Kasumi-1 (cell line): ENCODE data around the gene BEX3.
"Not testable (repeated sequence)": the region's sequence is repeated elsewhere in the genome, so short reads cannot be mapped to it uniquely, and the experiment has no call there.

Experiments used
- DNase-seq, 2 experiments: peaks; one replicate each; lab custom pipeline; 2025; lab: John Stamatoyannopoulos, UW

BEX3 gene

DNA sequence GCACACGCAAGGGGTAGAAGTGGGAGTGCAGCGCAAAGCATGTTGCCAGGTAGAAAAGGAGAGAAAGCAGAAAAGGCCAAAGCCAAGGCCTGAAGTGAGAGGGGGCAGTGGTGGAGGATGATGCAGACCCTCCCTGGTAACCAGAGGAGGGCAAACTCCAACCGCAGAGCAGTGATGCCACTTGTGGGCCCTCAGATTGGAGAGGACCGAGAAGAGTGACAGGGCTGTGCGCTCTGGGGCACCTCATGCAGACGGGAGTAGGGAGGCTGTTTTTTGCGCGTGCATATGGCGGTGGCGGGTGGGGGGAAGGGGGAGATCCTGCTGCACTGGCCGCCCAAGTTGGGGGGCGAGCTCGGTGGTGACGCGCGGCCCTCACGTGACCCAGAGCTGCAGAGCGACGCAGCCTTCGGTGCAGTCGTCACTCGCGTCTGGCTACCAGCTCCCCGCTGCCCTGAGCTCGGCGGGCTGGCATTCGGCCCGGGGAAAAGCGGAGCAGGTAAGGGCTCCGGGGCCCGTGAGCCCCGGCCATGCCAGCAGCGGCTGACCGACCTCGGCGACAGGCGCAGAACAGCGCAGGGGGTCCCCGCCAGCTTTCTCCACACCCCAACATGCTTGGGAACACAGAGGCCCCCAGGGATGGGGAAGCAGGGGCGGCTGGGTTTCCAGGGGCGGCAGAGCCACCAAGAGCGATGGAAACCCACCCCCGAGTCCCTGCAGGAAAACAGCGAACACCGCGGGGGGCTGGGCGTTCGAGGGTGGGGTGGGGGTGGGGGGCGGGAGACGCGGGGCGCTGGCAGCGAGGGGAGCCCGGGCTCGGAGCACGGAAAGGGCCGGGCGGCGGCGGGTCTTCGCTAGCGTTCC lies at the start of gene BEX3:
Gene BEX3 (plus strand): TSS at position 421 of the 861 bp plus-strand sequence. CDS start 984 bp downstream, outside the sequence.
- DNase-seq: no peak

DNA sequence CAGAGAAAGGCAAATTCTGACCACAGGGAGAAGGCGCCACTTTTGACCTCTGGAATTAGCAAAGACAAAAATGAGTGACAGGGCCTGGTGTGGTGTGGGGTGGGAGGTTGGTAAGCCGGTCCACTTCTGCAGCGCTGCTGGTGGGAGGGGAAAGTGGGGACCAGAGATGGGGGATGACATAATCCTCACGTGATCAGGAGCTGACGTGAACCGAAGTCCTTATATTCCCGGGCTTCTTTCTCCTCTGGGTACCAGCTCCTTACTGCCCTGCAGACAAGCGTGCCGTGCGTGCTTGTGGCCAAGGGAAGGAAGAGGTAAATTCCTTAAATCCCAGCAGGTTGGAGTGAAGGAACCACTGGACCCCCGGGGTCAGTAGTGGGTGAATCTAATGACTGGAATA lies 46.3 kb upstream of the BEX3 start, which contains the start of gene TCEAL7:
Gene TCEAL7 (plus strand): TSS at position 249 of the 400 bp plus-strand sequence. CDS start 1,165 bp downstream, outside the sequence.
- DNase-seq: no peak

DNA sequence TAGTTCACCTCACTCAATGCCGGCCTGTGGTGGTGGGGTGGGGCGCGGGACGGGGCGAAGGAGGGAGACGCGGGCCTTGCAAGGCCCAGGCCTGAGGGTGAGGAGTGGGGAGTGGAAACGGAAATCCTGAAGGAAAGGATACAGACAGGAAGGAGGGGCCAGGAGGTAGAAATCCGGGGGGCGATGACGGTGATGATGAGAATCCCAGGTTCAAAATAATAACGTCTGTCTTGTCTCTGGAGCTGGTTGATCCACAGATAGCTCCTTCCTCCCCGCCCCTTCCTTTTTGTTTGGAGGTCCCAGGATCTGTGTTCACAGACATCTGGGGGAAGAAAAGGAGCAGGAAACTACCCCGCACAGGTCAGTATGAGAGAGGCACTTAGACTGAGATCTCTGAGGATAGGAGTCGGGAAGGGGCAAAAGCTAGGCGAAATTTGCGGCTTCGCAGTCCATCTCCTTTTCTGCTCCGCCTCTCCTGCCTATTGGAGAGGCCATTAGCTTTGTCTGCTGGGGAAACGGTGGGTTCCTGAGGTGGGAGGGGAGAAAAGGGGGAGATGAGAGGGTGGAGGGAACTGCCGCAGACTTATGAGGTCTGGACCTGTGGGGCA lies 45.6 kb upstream of the BEX3 start:
- no peak for DNase-seq

DNA sequence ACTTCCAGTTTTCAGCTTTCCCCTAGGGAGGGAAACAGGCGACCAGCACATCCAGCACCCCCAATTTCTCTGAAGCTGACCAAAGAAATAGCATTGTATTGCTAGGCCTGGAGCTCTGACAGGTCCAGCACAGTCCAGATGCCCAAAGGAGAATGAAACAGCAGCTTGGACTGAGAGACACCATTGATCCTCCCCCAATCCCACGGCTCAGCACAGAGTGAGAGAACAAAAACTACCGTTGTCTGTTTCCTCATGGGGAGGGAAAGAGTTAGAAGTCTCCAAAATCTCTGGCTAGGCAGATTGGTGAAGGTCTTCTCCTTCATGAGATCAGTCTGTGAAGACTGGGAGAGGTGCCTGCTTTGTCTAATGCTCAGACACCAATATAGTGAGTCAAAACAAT lies 37.7 kb upstream of the BEX3 start:
- no peak for DNase-seq

DNA sequence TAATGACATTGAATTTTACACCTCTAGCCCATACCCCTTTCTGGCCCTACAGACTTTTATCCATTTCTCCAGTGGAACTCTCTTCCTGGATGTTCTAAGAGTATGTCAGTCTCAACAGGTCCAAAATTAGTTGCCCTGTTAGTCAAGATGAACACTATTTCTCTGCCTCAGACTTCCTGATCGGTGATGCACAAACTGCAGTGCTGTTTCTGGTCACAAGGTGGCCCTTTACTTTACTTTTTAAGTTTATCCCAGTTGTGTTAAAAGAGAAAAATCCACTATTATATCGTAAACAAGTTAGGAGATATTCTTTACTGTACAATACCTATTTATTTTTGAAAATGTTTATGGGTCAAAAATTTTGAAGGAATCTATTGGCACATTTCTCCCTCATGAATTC lies 33.2 kb upstream of the BEX3 start:
- peak; percentile 1 to 20 for DNase-seq

DNA sequence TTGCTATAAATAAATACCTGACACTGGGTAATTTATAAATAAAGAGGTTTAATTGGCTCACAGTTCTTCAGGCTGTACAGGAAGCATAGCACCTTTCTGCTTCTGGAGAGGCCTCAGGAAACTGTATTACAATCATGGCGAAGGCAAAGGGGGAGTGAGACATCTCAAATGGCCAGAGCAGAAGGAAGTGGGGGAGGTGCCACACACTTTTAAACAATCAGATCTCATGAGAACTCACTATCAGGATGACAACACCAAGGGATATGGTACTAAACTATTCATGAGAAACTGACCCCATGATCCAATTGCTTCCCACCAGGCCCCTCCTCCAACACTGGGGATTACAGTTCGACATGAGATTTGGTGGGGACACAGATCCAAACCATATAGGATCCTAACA lies 31.7 kb upstream of the BEX3 start:
- no peak for DNase-seq

DNA sequence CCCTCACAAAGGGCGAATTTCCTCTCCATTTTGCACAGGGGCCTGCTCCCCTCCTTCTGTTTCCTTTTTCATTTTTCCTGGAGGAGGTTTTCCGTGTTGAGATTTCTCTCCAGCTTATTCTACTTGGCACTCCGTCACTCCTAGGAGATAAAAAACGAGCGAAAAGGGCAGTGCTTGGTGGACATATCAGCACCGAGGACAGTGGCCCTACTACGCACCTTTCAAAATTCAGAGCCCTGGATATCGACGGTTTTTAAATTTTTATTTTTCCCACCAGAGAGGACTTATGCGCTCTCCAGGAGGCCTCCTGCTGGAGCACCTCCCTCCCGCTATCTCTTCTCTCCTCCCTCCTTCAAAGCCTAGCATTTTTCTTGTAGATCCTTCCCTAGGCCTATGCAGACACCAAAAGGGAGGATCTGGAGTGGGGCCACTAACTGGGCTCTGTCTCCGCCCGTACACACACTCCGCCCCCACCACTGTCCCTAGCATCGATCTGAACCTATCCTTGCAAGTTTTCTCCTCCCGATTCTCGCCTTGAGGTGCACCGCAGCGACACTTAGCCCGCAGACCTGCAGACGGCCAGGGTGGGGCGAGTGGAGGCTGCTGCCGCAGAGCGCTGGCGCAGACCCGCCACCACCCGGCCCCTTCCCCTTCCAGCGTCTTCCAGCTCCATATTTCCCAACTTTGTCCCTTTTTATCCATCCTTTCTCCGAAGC lies 28.5 kb upstream of the BEX3 start:
- DNase-seq: no peak

DNA sequence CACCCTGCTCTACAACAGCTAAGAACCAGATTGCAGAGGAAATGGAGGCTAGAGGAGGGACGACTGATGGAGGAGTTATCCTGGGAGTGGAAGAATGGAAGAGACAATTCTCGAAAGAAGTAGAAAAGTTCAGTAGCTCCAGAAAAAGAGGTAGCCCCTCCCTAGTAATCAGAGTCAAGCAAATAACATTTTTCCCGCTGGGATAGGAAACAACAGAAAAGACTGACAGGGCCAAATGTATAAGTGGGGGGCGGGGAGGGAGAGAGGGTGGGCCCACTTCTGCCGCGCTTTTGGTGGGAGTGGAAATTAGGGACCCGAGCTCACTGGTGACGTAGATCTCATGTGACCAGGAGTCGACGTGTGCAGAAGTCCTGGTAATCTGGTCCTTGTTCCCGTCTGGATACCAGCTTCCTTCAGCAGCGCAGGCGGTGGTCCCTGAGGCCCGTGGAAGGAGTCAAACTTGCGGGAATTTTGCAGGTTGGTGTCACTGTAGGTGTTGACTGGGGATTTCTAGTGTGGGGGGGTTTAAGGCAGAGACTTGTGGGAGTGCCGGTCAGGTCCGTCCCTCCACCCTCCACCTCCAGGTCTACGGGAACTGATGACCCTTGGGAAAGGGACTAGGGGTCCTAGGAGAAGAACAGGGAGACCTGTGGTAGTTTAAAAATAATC lies 20.1 kb upstream of the BEX3 start, which contains the start of gene TCEAL9:
Gene TCEAL9 (plus strand): TSS at position 377 of the 669 bp plus-strand sequence. CDS start 1,179 bp downstream, outside the sequence.
- no peak for DNase-seq

DNA sequence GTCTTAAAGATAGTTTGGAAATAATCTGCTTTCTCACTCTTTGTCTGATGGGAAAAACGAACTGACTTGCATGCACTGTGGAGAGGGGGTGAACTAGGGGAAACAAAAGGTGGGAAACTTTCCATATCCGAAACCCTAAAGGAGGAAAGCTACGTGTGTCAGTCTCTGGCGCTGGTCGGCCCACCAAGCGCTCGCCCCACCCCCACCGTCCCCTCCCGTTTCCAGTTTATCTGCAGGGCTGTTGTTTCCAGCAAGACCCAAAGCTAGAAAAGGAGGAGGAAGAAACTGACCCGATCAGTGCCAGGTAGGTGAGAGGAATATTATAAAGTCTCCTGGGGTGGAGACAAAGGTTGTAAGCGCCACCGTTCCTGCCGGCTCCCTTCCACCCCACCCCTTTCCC lies 19.5 kb upstream of the BEX3 start:
- DNase-seq: no peak

DNA sequence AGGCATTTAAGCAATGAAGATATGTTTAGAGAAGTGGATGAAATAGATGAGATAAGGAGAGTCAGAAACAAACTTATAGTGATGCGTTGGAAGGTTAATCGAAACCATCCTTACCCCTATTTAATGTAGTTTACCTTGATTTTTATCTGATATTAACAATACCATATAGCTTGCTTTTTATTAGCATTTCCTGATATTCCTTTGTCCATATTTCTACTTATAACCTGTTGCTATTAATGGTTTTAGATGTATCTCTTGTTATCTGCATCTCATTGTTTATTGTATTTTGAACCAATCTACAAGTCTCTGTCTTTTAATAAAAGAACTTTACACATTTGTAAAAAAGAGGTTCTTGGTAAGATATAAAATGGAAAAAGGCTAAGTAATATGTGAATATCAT lies 18.5 kb upstream of the BEX3 start:
- DNase-seq: no peak

DNA sequence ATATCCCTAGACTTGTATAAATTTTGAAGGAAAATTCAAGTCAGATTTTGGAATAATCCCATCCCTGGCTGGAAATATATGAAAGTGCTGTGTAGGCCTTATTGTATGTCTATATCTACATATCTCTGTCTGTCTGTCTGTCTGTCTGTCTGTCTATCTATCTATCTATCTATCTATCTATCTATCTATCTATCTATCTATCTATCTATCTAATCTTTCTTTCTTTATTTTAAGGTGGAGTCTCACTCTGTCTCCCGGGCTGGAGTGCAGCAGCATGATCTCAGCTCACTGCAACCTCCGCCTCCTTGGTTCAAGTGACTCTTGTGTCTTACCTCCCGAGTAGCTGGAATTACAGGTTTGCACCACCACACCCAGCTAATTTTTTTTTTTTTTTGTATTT lies 16.7 kb upstream of the BEX3 start:
- not testable (repeated sequence) for DNase-seq

DNA sequence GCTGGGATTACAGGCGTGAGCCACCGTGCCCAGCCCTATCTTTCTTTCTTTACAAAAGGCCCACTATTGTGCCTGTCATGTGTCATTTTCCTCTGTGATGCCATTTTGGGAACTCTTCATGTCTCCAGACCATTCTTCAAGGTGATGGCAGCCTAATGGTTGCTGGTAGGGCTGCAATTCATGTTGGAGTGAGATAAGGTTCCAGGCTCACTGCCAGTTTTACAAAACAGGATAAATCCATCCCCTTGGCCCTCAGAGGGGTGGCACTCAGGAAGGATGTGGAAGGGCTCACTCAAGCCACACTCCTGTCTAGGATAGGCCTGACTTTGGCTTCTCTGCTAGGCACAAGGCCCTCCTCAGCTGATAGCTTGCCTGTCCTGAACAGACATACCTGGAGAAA lies 16.2 kb upstream of the BEX3 start:
- no peak for DNase-seq

DNA sequence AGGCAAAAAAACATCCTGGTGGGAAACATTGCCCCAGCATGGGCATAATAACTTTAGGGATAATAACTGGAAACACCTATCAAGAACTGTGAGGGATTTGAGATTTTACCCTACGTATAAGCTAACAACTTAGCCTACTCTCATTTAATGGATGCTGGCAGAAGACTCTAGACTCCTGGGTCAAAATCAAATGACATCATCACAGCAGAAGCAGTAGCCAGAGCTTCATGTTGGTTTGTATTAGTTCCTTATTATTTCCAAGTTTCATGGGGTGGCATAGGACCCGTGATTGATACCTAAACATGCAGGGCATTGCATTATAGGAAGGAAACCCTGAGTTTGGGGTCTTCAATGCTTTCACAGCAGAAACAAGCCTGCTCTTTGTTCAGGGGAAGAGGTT lies 15.4 kb upstream of the BEX3 start:
- DNase-seq: no peak

DNA sequence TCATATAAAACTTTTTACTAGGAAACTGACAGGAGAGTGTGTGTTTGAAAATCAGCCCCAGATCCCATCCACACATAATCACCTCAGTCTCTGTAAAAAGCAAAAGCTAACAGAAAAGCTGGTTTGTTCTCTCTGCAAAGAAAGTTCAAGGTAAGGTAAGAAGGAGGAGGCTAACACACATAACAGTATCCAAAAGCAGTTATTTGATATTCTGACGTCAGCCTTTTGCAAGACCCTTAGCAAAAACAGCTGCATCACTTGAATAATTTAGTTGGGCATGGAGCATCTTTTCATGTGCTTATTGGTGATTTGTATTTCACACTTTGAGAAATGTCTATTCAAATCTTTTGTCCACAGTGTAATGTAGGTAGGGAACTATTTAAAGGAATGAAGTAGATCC lies 14.5 kb upstream of the BEX3 start:
- DNase-seq: no peak

DNA sequence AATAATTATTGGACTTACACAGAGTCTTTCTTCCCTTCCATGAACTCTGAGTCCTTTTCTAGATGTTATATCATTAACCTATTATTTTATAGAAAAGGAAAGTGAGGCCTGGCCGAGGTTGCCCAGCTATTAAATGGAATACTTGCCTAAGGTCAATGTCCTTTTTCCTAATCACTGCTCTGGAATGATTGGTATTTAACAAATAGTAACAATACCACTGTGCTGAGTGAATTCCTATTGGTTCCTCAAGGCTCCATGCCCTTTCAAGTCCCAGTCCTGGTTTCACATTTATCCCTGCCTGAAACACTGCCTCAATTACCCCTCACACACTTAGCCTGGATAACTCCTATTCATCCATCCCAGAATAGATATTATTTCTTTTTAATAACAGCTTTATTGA lies 13.9 kb upstream of the BEX3 start:
- DNase-seq: no peak

DNA sequence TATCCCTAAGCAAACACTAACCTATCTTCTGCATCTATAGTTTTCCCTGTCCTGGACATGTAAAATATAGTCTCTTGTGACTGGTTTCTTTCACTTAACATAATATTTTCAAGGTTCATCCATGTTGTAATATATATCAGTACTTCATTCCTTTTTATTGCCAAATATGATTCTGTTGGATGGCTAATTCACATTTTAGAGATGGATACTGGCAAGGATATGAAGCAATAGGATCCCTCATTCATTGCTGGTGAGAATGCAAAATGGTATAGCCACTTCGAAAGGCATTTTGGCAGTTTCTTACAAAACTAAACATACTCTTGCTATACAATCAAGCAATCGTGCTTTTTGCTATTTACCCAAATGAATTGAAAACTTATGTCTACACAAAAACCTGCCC lies 13.3 kb upstream of the BEX3 start:
- no peak for DNase-seq

DNA sequence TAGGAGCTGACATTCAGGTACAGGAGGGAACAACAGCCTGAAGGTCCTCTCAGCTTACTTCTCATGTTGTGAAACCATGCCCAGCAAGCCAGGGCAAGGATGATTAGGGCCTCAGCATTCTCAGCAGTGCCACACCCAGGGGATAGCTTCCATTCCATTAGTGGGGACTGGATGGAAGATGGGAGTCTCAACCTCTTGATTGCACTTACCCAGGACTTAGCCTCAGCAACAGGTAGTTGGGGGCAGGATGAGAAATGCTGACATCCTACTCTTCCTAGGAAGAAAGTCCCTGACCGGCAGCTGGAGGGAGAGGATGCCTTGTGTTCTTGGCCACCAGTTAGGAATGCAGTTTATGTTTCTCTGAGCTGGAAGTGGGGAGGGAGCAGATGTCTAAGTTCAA lies 8.8 kb upstream of the BEX3 start:
- DNase-seq: no peak

DNA sequence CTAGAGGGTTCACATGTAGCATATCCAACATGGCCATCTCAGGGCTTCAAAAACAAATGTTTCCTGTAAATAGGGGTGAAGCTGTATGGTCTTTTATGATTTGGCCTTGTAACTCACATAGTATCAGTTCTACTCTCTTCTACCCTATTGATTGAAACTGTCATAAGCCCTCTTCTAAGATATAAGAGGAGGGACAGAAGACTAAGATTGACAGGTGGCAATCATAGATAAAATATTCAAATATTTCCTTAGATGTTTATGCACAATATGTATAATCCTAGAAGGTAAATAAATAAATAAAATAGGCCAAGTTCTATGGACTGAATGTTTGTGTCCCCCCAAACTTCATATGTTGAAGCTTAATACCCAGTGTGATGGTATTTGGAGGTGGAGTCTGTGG lies 6.9 kb upstream of the BEX3 start:
- no peak for DNase-seq

DNA sequence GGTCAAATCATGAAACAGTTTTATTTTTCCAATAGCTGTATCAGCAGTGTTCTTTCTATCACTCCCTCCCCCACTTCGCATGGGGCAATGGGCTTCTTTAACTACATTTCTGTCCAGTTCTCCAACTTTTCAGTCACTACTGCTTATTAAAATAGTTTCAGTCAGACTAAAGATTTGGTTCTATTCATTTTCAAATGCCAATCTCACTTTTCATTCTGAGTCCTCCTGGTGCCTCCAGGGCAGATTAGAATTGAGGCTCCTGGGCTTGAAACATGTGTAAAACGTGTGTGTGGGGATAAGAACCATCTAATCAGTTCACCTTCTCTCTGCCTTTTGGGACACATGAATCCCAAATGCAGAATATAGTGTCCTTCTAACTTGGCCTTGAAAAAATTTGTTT lies 3.5 kb upstream of the BEX3 start:
- no peak for DNase-seq

DNA sequence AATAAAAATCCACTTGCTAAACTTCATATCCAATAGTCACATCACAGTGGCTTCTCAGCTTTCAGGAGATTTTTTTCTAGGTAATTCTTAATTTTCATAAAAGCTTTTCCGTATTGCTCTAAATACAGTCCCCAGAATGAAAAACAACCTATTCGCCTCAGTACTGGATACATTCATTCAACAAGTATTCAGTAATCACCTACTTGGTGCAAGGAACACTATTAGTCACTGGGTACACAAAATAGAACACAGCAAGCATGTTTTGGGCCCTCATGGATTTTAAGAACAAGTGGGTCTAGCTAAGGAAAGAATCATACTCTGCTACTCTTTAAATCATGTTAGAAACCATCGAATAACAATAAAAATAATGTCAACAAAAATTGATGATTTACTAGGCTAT lies 2.8 kb upstream of the BEX3 start:
- no peak for DNase-seq

DNA sequence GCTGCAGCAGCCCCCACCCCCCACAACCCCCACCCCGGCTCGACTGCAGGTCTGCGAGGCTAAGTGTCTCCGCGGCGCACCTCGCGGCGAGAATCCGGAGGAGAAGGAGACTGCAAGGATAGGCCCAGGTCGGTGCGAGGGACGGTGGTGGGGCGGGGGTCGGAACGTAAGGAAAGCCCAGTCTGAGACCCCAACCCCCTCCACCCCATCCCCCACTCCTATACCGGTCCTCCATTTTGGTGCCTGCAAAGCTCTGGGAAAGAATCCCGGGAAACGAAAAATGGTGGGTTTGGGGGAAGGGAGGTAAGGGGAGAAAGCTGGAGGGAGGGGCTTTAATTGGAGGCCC lies 614 bp downstream of the BEX3 start:
- no peak for DNase-seq

DNA sequence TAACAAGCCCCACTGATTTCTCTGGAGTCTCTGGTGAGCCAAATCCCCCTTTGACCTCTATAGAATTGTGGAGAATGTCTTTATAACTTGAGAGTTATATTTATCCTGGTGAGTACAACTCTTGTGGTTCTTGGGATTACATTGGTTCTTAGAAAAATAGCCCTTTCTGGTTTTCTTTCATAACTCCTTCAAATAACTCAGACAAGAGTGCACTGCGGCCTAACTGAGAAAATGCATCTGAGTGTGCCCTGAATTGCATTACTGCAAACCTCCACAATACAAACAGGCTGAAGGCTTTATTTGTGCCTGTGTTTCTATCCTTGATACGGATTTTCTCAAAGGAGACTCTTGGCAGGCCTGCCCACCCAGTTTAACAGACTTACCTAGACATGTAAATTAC lies 2.7 kb downstream of the BEX3 start:
- DNase-seq: no peak
